ENCODE data around the gene ACOX3.
"Not testable (repeated sequence)": the region's sequence is repeated elsewhere in the genome, so short reads cannot be mapped to it uniquely, and the experiment has no call there.

Gene ACOX3

GRCh38 chr4:8433136-8433535 is 7.4 kb downstream of the ACOX3 start:
- no peak for DNase-seq

- DNase-seq: no peak
These were observed 9.0 kb downstream of the ACOX3 start for GRCh38 chr4:8431553-8431952.

GRCh38 chr4:8428288-8429097 is 12.0 kb downstream of the ACOX3 start:
- DNase-seq: peak; percentile 94

- no peak for DNase-seq
These were observed 12.7 kb downstream of the ACOX3 start for GRCh38 chr4:8427761-8428287.

GRCh38 chr4:8427262-8427661 is 13.3 kb downstream of the ACOX3 start:
- DNase-seq: no peak

- DNase-seq: no peak
These were observed 17.7 kb downstream of the ACOX3 start for GRCh38 chr4:8422786-8423185.

GRCh38 chr4:8422327-8422726 is 18.2 kb downstream of the ACOX3 start:
- no peak for DNase-seq

GRCh38 chr4:8420151-8420550 is 20.4 kb downstream of the ACOX3 start:
- not testable (repeated sequence) for DNase-seq

- DNase-seq: peak; percentile 55 to 67
These were observed 21.1 kb downstream of the ACOX3 start for GRCh38 chr4:8419222-8420041.

GRCh38 chr4:8417071-8417614 is 23.4 kb downstream of the ACOX3 start:
- DNase-seq: no peak

- DNase-seq: peak; percentile 53 to 63
These were observed 26.1 kb downstream of the ACOX3 start for GRCh38 chr4:8414377-8414776.

- DNase-seq: no peak
These were observed 28.2 kb downstream of the ACOX3 start for GRCh38 chr4:8412288-8412687.

GRCh38 chr4:8411351-8412180 is 29.0 kb downstream of the ACOX3 start:
- DNase-seq: no peak

- peak in 1 of 2 donors; percentile 16 for DNase-seq
These were observed 29.8 kb downstream of the ACOX3 start for GRCh38 chr4:8410641-8411271.

- DNase-seq: no peak
These were observed 30.4 kb downstream of the ACOX3 start for GRCh38 chr4:8410066-8410625.

- DNase-seq: peak; percentile 20 to 23
These were observed 31.1 kb downstream of the ACOX3 start for GRCh38 chr4:8409264-8410065.

GRCh38 chr4:8407756-8408155 is 32.8 kb downstream of the ACOX3 start:
- no peak for DNase-seq

GRCh38 chr4:8407316-8407715 is 33.2 kb downstream of the ACOX3 start:
- no peak for DNase-seq

- DNase-seq: peak in 1 of 2 donors; percentile 41
These were observed 33.6 kb downstream of the ACOX3 start for GRCh38 chr4:8406887-8407286.

- DNase-seq: no peak
These were observed 35.0 kb downstream of the ACOX3 start for GRCh38 chr4:8405516-8405875.
